Measurements from ENCODE around the gene ATXN7L3. TPM values are rescaled to one million over a fixed set of nuclear protein-coding genes. Genes with fewer than 3 reads are reported as not detected.

Gene ATXN7L3
- total and polyA plus RNA-seq, 10 of the 15 experiments (the other 5 are each of a cell fraction or from before 2014, with no cell fraction given) = 0.71 to 78.7 (median 32.7) TPM

- ChIA-PET RAD21 (ENCODE audit: unreplicated experiment) (interaction anchor here (0.7 kb wide), 1 partner anchor 118 kb away, joined by 3 read pairs; no protein-coding TSS in a partner anchor), SMC1A (ENCODE audit: uncharacterized antibody, unreplicated experiment) (interaction anchor here (2.5 kb wide), 1 partner anchor 21 kb away, joined by 8 read pairs; no protein-coding TSS in a partner anchor), POLR2A (interaction anchor here (0.6 to 0.7 kb wide), 2 partner anchors 16 to 686 kb away, joined by 3 read pairs; no protein-coding TSS in a partner anchor), CTCF (interaction anchor here (0.6 to 3.8 kb wide), 3 partner anchors 21 to 316 kb away, joined by 3 to 11 read pairs (median 3); no protein-coding TSS in a partner anchor)
- no peak for FAIRE-seq
- no peaks in the 10 kb centered on the region for H3K27me3 ChIP-seq (replicated peaks in 1 of 2; ENCODE audit: control insufficient read depth in 2 of 2, insufficient read depth in 2 of 2, low read length in 1 of 2)
- BruUV-seq (replicated peaks) = no TSS peak
- no peak overlapping the region for H3K27ac ChIP-seq (ENCODE audit: control insufficient read depth, insufficient read depth)
- H3K4me1 ChIP-seq (ENCODE audit: control insufficient read depth, insufficient read depth, low read length) = peaks cover 4% of the 10 kb centered on the region; the same call in 1 of the 2 replicates
- H3K4me3 ChIP-seq = no peak overlapping the region
- peaks cover 16% of the 10 kb centered on the region for H3K79me2 ChIP-seq (ENCODE audit: control insufficient read depth, insufficient read depth, low read length)
- TF ChIP-seq PAX5 (IDR thresholded peaks at IDR 0.05; ENCODE audit: borderline replicate concordance, low read depth, low read length) (no peak), NFYB (IDR thresholded peaks at IDR 0.05; ENCODE audit: insufficient read depth, low read depth, low read length) (no peak), ETV6 (conservative IDR thresholded peaks at IDR 0.05 in 1 of 2, IDR thresholded peaks at IDR 0.05 in 1 of 2; ENCODE audit: borderline replicate concordance in 1 of 2, low read depth in 1 of 2) (no peak)
- H2AFZ ChIP-seq (ENCODE audit: control insufficient read depth, low read depth, low read length) = no peak overlapping the region
- WGBS (ENCODE audit: insufficient coverage, insufficient replicate concordance, low lambda C conversion rate, missing lambda C conversion rate) = 85% methylated on average over 4 of the region's 4 CpGs
- no peak for DNase-seq (ENCODE audit: low read depth, low spot score)
- in situ Hi-C loops (cut with MboI) = no loop called here
- H3K9ac ChIP-seq (ENCODE audit: control insufficient read depth, insufficient read depth, low read length) = no peak overlapping the region
- no peaks in the 10 kb centered on the region for H3K9me3 ChIP-seq (replicated peaks; ENCODE audit: control insufficient read depth, insufficient read depth, low read length)
- peaks cover 10 to 18% of the 10 kb centered on the region in 2 experiments for H3K36me3 ChIP-seq (ENCODE audit: control insufficient read depth in 2 of 2, insufficient read depth in 2 of 2, low read length in 1 of 2)
- no peak overlapping the region for H3K4me2 ChIP-seq (ENCODE audit: control insufficient read depth, insufficient read depth)
- intact Hi-C loops (cut with micrococcal nuclease; ENCODE audit: unreplicated experiment) = no loop called here
- no peaks in the 10 kb centered on the region for H4K20me1 ChIP-seq (ENCODE audit: control insufficient read depth, insufficient read depth)
- ATAC-seq = no peak
These were observed 51.9 kb downstream of the ATXN7L3 start for GRCh38 chr17:44147812-44148211.
